ENCODE data around the gene SMIM24. TPM values are rescaled to one million over a fixed set of nuclear protein-coding genes. Genes with fewer than 3 reads are reported as not detected.

Gene SMIM24
- total and polyA plus RNA-seq, 2 donors (not counting 1 experiment from before 2014, with no cell fraction given) = not detected

GRCh38 chr19:3527238-3527910, 47.0 kb upstream of the SMIM24 start:
- Mint-ChIP-seq H3K27me3 (no peaks in the 10 kb centered on the region), H3K9me3 (ENCODE audit: insufficient read depth) (no peaks in the 10 kb centered on the region), H3K4me1 (no peaks in the 10 kb centered on the region), H3K27ac (no peak overlapping the region), H3K4me3 (no peak overlapping the region)
- ChIA-PET CTCF (interaction anchor here (1.1 kb wide), 1 partner anchor 13 kb away, joined by 4 read pairs; no protein-coding TSS in a partner anchor), POLR2A (no interaction called here)
- no peak overlapping the region for H3K4me2 ChIP-seq (replicated peaks; ENCODE audit: low read depth, low read length, poor library complexity, severe bottlenecking)
- no peaks in the 10 kb centered on the region for H3K4me1 ChIP-seq (ENCODE audit: control insufficient read depth in 2 of 2, insufficient read depth in 2 of 2, low read length in 2 of 2)
- no peaks in the 10 kb centered on the region for H3K9me3 ChIP-seq (ENCODE audit: control extremely low read depth in 1 of 3, control insufficient read depth in 2 of 3, insufficient read depth in 1 of 3, low read length in 2 of 3)
- ATAC-seq (ENCODE audit: low read depth) (no peak), DNase-seq (no peak)
- intact Hi-C loops (cut with micrococcal nuclease) = no loop called here
- no peak overlapping the region for H3K27ac ChIP-seq (ENCODE audit: low read length in 2 of 2)
- peaks cover 0 to 70% of the 10 kb centered on the region in 2 experiments for H3K36me3 ChIP-seq (replicated peaks in 1 of 2; ENCODE audit: control extremely low read depth in 1 of 2, control insufficient read depth in 1 of 2, extremely low read depth in 1 of 2, insufficient read depth in 2 of 2, low read length in 1 of 2)
- TF ChIP-seq EZH2 (IDR thresholded peaks at IDR 0.05; ENCODE audit: borderline replicate concordance, insufficient read depth, low read depth, low read length, poor library complexity, severe bottlenecking) (no peak), CTCF (IDR thresholded peaks at IDR 0.05) (no peak)
- H3K79me2 ChIP-seq (ENCODE audit: control insufficient read depth, insufficient read depth, low read length) = peaks cover 42% of the 10 kb centered on the region
- WGBS (ENCODE audit: insufficient coverage) = 97% methylated on average over 20 of the region's 21 CpGs
- H3K4me3 ChIP-seq (ENCODE audit: control extremely low read depth in 1 of 5, extremely low read depth in 1 of 5, insufficient read depth in 1 of 5, low read depth in 2 of 5, low read length in 4 of 5) = no peak overlapping the region
- H3K9ac ChIP-seq (ENCODE audit: low read length) = no peak overlapping the region
- H4K20me1 ChIP-seq (ENCODE audit: control insufficient read depth, insufficient read depth, low read length, poor library complexity, severe bottlenecking) = peaks cover 65% of the 10 kb centered on the region
- no peaks in the 10 kb centered on the region for H3K27me3 ChIP-seq (replicated peaks in 1 of 4; ENCODE audit: control extremely low read depth in 1 of 4, control insufficient read depth in 3 of 4, insufficient read depth in 4 of 4, low read length in 3 of 4)
- no peak overlapping the region for H2AFZ ChIP-seq (ENCODE audit: insufficient read depth, low read depth, low read length, poor library complexity, severe bottlenecking)

- POLR2A ChIA-PET = no interaction called here
- H3K27ac Mint-ChIP-seq = no peak overlapping the region
Measured at GRCh38 chr19:3526507-3527237, 46.3 kb upstream of the SMIM24 start.

More at GRCh38 chr19:3526507-3527237, 46.3 kb upstream of the SMIM24 start:
- H3K4me3 ChIP-seq (ENCODE audit: control extremely low read depth in 1 of 5, extremely low read depth in 1 of 5, insufficient read depth in 1 of 5, low read depth in 2 of 5, low read length in 4 of 5) = no peak overlapping the region
- ATAC-seq (ENCODE audit: low read depth) = no peak
- Mint-ChIP-seq H3K9me3 (ENCODE audit: insufficient read depth) (no peaks in the 10 kb centered on the region), H3K4me3 (no peak overlapping the region), H3K27me3 (no peaks in the 10 kb centered on the region), H3K4me1 (no peaks in the 10 kb centered on the region)
- intact Hi-C loops (cut with micrococcal nuclease) = no loop called here
- peaks cover 72% of the 10 kb centered on the region for H4K20me1 ChIP-seq (ENCODE audit: control insufficient read depth, insufficient read depth, low read length, poor library complexity, severe bottlenecking)
- H3K4me2 ChIP-seq (replicated peaks; ENCODE audit: low read depth, low read length, poor library complexity, severe bottlenecking) = no peak overlapping the region
- CTCF ChIA-PET = interaction anchor here (1.1 kb wide), 1 partner anchor 14 kb away, joined by 4 read pairs; no protein-coding TSS in a partner anchor
- WGBS (ENCODE audit: insufficient coverage) = over 99% methylated on average over 27 of the region's 28 CpGs
- no peak for DNase-seq
- H3K4me1 ChIP-seq (ENCODE audit: control insufficient read depth in 2 of 2, insufficient read depth in 2 of 2, low read length in 2 of 2) = no peaks in the 10 kb centered on the region
- H3K36me3 ChIP-seq (replicated peaks in 1 of 2; ENCODE audit: control extremely low read depth in 1 of 2, control insufficient read depth in 1 of 2, extremely low read depth in 1 of 2, insufficient read depth in 2 of 2, low read length in 1 of 2) = peaks cover 0 to 69% of the 10 kb centered on the region in 2 experiments
- H3K27ac ChIP-seq (ENCODE audit: low read length in 2 of 2) = no peak overlapping the region
- no peaks in the 10 kb centered on the region for H3K9me3 ChIP-seq (ENCODE audit: control extremely low read depth in 1 of 3, control insufficient read depth in 2 of 3, insufficient read depth in 1 of 3, low read length in 2 of 3)
- no peak for TF ChIP-seq CTCF (IDR thresholded peaks at IDR 0.05)
- no peak for TF ChIP-seq EZH2 (IDR thresholded peaks at IDR 0.05; ENCODE audit: borderline replicate concordance, insufficient read depth, low read depth, low read length, poor library complexity, severe bottlenecking)
- no peak overlapping the region for H2AFZ ChIP-seq (ENCODE audit: insufficient read depth, low read depth, low read length, poor library complexity, severe bottlenecking)
- H3K79me2 ChIP-seq (ENCODE audit: control insufficient read depth, insufficient read depth, low read length) = peaks cover 49% of the 10 kb centered on the region
- no peak overlapping the region for H3K9ac ChIP-seq (ENCODE audit: low read length)
- no peaks in the 10 kb centered on the region for H3K27me3 ChIP-seq (replicated peaks in 1 of 4; ENCODE audit: control extremely low read depth in 1 of 4, control insufficient read depth in 3 of 4, insufficient read depth in 4 of 4, low read length in 3 of 4)

Measured in B cell (primary cell).